ENCODE measurements around the gene TMEM42.

The TMEM42 gene

DNA sequence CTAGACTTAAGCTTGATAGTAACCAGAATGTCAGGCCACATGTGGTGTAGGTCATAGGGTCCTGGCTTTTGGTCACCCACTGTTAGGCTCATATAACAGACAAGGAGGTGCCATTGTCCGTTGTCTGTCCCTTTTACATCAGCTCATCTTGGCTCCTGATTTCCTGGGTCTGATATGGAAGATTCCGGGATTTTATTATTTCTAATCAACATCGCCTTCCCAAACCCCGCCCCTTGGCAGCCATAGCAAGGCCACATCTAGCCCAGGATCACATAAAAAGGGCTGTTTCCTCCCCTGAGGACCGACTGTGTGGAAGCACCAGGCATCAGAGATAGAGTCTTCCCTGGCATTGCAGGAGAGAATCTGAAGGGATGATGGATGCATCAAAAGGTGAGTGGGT is 12.6 kb downstream of the TMEM42 start, which contains the start of gene TGM4:
TGM4 (plus strand) TSS at position 301 of the 400 bp plus-strand sequence; CDS start at position 372, 71 bp downstream.
- TF ChIP-seq, protein P1, sequence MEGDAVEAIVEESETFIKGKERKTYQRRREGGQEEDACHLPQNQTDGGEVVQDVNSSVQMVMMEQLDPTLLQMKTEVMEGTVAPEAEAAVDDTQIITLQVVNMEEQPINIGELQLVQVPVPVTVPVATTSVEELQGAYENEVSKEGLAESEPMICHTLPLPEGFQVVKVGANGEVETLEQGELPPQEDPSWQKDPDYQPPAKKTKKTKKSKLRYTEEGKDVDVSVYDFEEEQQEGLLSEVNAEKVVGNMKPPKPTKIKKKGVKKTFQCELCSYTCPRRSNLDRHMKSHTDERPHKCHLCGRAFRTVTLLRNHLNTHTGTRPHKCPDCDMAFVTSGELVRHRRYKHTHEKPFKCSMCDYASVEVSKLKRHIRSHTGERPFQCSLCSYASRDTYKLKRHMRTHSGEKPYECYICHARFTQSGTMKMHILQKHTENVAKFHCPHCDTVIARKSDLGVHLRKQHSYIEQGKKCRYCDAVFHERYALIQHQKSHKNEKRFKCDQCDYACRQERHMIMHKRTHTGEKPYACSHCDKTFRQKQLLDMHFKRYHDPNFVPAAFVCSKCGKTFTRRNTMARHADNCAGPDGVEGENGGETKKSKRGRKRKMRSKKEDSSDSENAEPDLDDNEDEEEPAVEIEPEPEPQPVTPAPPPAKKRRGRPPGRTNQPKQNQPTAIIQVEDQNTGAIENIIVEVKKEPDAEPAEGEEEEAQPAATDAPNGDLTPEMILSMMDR (IDR thresholded peaks at IDR 0.05; ENCODE audit: extremely low read depth, insufficient read depth, missing control alignments), result no peak
- no peak for DNase-seq (ENCODE audit: low spot score)
- in situ Hi-C loops (cut with MboI; ENCODE audit: low pct_unique_long_range_greater_than_20kb, low sequenced_read_pairs, unreplicated experiment), result no loop called here

- in situ Hi-C loops (cut with MboI; ENCODE audit: low pct_unique_long_range_greater_than_20kb, low sequenced_read_pairs, unreplicated experiment), result no loop called here
Measured at GRCh38 chr3:44875596-44875995, 13.9 kb downstream of the TMEM42 start.

GRCh38 chr3:44877333-44877732 is 15.6 kb downstream of the TMEM42 start:
- in situ Hi-C loops (cut with MboI; ENCODE audit: low pct_unique_long_range_greater_than_20kb, low sequenced_read_pairs, unreplicated experiment), result no loop called here
- TF ChIP-seq, protein P1 (IDR thresholded peaks at IDR 0.05; ENCODE audit: extremely low read depth, insufficient read depth, missing control alignments), result no peak
- DNase-seq (ENCODE audit: low spot score), result no peak

More at GRCh38 chr3:44875596-44875995, 13.9 kb downstream of the TMEM42 start:
- DNase-seq (ENCODE audit: low spot score), result no peak
- TF ChIP-seq, protein P1 (IDR thresholded peaks at IDR 0.05; ENCODE audit: extremely low read depth, insufficient read depth, missing control alignments), result no peak

DNA sequence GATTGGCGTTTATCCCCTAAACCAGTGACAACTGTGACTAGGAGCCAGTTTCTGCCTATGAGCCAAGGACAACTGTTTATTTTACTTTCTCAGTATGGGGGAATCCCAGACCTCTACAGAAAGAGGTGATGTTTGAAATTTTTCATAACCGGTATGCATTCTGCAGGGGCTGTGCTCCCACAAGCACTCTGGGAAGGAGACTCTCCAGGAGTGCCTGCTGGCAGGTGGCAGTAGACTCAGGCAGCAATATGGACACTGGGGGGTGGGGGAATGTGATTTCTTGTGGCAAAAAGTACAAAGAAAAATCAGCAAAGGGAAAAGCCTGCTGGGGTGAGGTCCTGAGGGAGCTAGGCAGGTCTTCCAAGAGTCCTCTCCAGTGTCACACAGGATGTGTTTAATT is 18.6 kb downstream of the TMEM42 start:
- no peak for DNase-seq (ENCODE audit: low spot score)
- TF ChIP-seq, protein P1 (IDR thresholded peaks at IDR 0.05; ENCODE audit: extremely low read depth, insufficient read depth, missing control alignments), result no peak
- in situ Hi-C loops (cut with MboI; ENCODE audit: low pct_unique_long_range_greater_than_20kb, low sequenced_read_pairs, unreplicated experiment), result no loop called here

GRCh38 chr3:44883213-44883955 is 21.7 kb downstream of the TMEM42 start:
- no peak for DNase-seq (ENCODE audit: low spot score)
- in situ Hi-C loops (cut with MboI; ENCODE audit: low pct_unique_long_range_greater_than_20kb, low sequenced_read_pairs, unreplicated experiment), result no loop called here
- TF ChIP-seq, protein P1 (IDR thresholded peaks at IDR 0.05; ENCODE audit: extremely low read depth, insufficient read depth, missing control alignments), result peak; percentile 19

DNA sequence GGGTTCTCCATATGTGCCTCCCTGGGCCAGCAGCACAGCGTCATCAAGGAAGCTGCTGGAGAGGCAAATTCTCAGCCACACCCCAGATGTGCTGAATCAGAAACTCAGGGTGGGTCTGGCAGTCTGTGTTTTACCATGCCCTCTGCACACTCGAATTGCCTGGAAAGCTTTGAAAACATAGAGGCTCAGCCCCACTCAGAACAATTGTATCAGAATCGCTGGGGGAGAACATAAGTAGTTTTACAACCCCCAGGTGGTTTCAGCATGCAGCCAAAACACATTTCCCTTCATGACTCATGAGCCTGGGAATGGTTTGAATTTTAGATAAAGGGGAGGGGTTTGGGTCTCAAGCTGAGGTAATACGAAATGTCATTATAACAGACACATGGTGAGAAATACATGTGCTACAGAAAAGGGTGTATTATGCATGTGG is 22.3 kb downstream of the TMEM42 start:
- TF ChIP-seq, protein P1 (IDR thresholded peaks at IDR 0.05; ENCODE audit: extremely low read depth, insufficient read depth, missing control alignments), result no peak
- in situ Hi-C loops (cut with MboI; ENCODE audit: low pct_unique_long_range_greater_than_20kb, low sequenced_read_pairs, unreplicated experiment), result no loop called here
- no peak for DNase-seq (ENCODE audit: low spot score)
